Gastroesophageal sphincter (tissue), 4 donors: ENCODE results near the gene TCF25. TPM values are rescaled to one million over a fixed set of nuclear protein-coding genes. Genes with fewer than 3 reads are reported as not detected.

Experiments
- ATAC-seq: fragments of 150-250 bp; one replicate; pipeline ENCODE4 v1.9.1; 2016; ENCODE audit warnings: mild to moderate bottlenecking, moderate library complexity
- H3K27ac ChIP-seq, 4 donors: fragments of 200-600 bp; sonication (generic) in 3 of 4; 1 replicate in 3 of 4; 2 replicates in 1 of 4; pipeline ENCODE4 v1.5.1; 2016 to 2019
- H3K27me3 ChIP-seq: fragments of 200-600 bp; sonication (generic); one replicate; pipeline ENCODE4 v1.5.1; 2019
- H3K36me3 ChIP-seq, 2 donors: fragments of 200-600 bp; sonication (generic); one replicate each; pipeline ENCODE4 v1.5.1; 2019; ENCODE audit warnings: control low read depth in 1 of 2
- H3K4me1 ChIP-seq, 3 donors: fragments of 200-600 bp; sonication (generic); 1 replicate in 2 of 3; 2 replicates in 1 of 3; pipeline ENCODE4 v1.5.1; 2016 to 2019; ENCODE audit warnings: control low read depth in 2 of 3
- H3K4me3 ChIP-seq, 2 donors: fragments of 200-600 bp; sonication (generic); one replicate each; pipeline ENCODE4 v1.5.1; 2019; ENCODE audit warnings: mild to moderate bottlenecking in 1 of 2, moderate library complexity in 1 of 2
- H3K9me3 ChIP-seq, 3 donors: fragments of 200-600 bp; sonication (generic); one replicate each; pipeline ENCODE4 v1.5.1; 2017 to 2019; ENCODE audit warnings: control low read depth in 2 of 3
- CTCF ChIP-seq, 4 experiments: fragments of 200-600 bp in 2 of 4; fragments of 450-650 bp in 2 of 4; sonication (generic) in 1 of 4; IDR thresholded peaks; one replicate each; pipeline ENCODE4 v1.5.1; 2017 to 2019; ENCODE audit warnings: antibody characterized with exemption in 4 of 4, mild to moderate bottlenecking in 2 of 4, moderate library complexity in 2 of 4
- EP300 ChIP-seq: sonication (generic); formaldehyde crosslinking; IDR thresholded peaks from one replicate; pipeline ENCODE4 v1.6.1; 2017; ENCODE audit warnings: antibody characterized with exemption, mild to moderate bottlenecking
- POLR2A ChIP-seq, 2 donors: fragments of 450-650 bp; IDR thresholded peaks; one replicate each; pipeline ENCODE4 v1.6.1; 2017; ENCODE audit warnings: antibody characterized with exemption in 2 of 2, mild to moderate bottlenecking in 2 of 2, moderate library complexity in 1 of 2
- POLR2AphosphoS5 ChIP-seq: sonication (generic); formaldehyde crosslinking; IDR thresholded peaks from one replicate; pipeline ENCODE4 v1.6.1; 2017; ENCODE audit warnings: antibody characterized with exemption
- WGBS, 2 donors: methylation state at CpG; one replicate each; pipeline ENCODE4 v1.1.5; 2018; ENCODE audit warnings: low coverage in 1 of 2; 5-methylcytosine and 5-hydroxymethylcytosine counted together
- total RNA-seq, 4 donors: library from RNA; depleted of rRNA; stranded (reverse); fragments of >200 nt; gene quantifications; one replicate each; pipeline ENCODE4 v1.1.0, GENCODE V29; 2016

The TCF25 gene
- total RNA-seq, 4 donors from 2014 or later = 118 to 165 (median 134) TPM

GRCh38 chr16:89922884-89923639 is 49.7 kb downstream of the TCF25 start, which contains the start of gene TUBB3:
TUBB3 (plus strand) TSS chr16:89923342; CDS start chr16:89923402, 60 bp downstream.
- Histone ChIP-seq H3K36me3 (no peaks in the 10 kb centered on the region), H3K27me3 (peaks cover 99% of the 10 kb centered on the region), H3K4me3 (peak within 1 kb of the TSS; percentile 40 to 59), H3K9me3 (no peaks in the 10 kb centered on the region), H3K4me1 (peaks cover 0 to 72% (median 38%) of the 10 kb centered on the region in 3 donors), H3K27ac (peak within 1 kb of the TSS; percentile 10 to 87 (median 80))
- WGBS, 2 donors = 0% methylated on average over 2 of the region's 88 CpGs; no CpG with 5 or more reads in 1 of the 2 donors
- TF ChIP-seq CTCF (IDR thresholded peaks at IDR 0.05) (no peak), POLR2A (IDR thresholded peaks at IDR 0.05) (peak in 1 of 2 donors; percentile 52)
- peak; percentile 56 for ATAC-seq

GRCh38 chr16:89923640-89924296 is 50.4 kb downstream of the TCF25 start:
- peaks cover 0 to 65% (median 30%) of the 10 kb centered on the region in 3 donors for H3K4me1 ChIP-seq
- TF ChIP-seq POLR2A (IDR thresholded peaks at IDR 0.05) (no peak), POLR2AphosphoS5 (no peak), EP300 (no peak), CTCF (IDR thresholded peaks at IDR 0.05) (no peak)
- H3K36me3 ChIP-seq = no peaks in the 10 kb centered on the region
- H3K27ac ChIP-seq = peak overlapping the region in 1 of 4 donors; percentile 84
- H3K4me3 ChIP-seq = peak overlapping the region in 1 of 2 donors; percentile 59
- no peak for ATAC-seq
- peaks cover 99% of the 10 kb centered on the region for H3K27me3 ChIP-seq
- WGBS, 2 donors = no CpG with 5 or more reads among the region's 41 CpGs
- no peaks in the 10 kb centered on the region for H3K9me3 ChIP-seq

GRCh38 chr16:89924297-89924924 is 51.0 kb downstream of the TCF25 start:
- 0 to 11% methylated on average over 1 to 4 of the region's 14 CpGs for WGBS, 2 donors
- Histone ChIP-seq H3K27ac (no peak overlapping the region), H3K4me1 (peaks cover 0 to 59% (median 29%) of the 10 kb centered on the region in 3 donors), H3K4me3 (no peak overlapping the region), H3K27me3 (peaks cover 99% of the 10 kb centered on the region), H3K9me3 (no peaks in the 10 kb centered on the region), H3K36me3 (no peaks in the 10 kb centered on the region)
- ATAC-seq = no peak
- TF ChIP-seq EP300 (no peak), CTCF (IDR thresholded peaks at IDR 0.05) (no peak), POLR2AphosphoS5 (no peak), POLR2A (IDR thresholded peaks at IDR 0.05) (no peak)

GRCh38 chr16:89924925-89925307 is 51.5 kb downstream of the TCF25 start:
- ATAC-seq = no peak
- 40% methylated on average over 2 to 3 of the region's 4 CpGs for WGBS, 2 donors
- Histone ChIP-seq H3K36me3 (no peaks in the 10 kb centered on the region), H3K27me3 (peaks cover 99% of the 10 kb centered on the region), H3K27ac (no peak overlapping the region), H3K4me3 (no peak overlapping the region), H3K4me1 (peaks cover 0 to 58% (median 29%) of the 10 kb centered on the region in 3 donors), H3K9me3 (no peaks in the 10 kb centered on the region)
- no peak for TF ChIP-seq CTCF (IDR thresholded peaks at IDR 0.05)
